RWPE1 (cell line): ENCODE data around the gene BBC3.

Experiments used
- CTCF ChIA-PET: fragments of 350-600 bp; sonication (Branson Sonifier 250); formaldehyde crosslinking; extraction: SDS; loops from one replicate; lab custom pipeline; 2021; lab: Yijun Ruan, JAX
- POLR2A ChIA-PET: fragments of 400-600 bp; formaldehyde crosslinking; extraction: SDS; loops from one replicate; lab custom pipeline; 2020; ENCODE audit warnings: antibody characterized with exemption; ENCODE audit not compliant: low non-redundant PET; lab: Yijun Ruan, JAX
- DNase-seq: peaks from one replicate; pipeline ENCODE4 v3.0.0; 2012; ENCODE audit warnings: low spot score
- H3K27ac ChIP-seq: fragments of 450-650 bp; 2 replicates; pipeline ENCODE4 v1.5.1; 2017
- CTCF ChIP-seq: fragments of 450-650 bp; conservative IDR thresholded peaks from 2 replicates; pipeline ENCODE4 v1.5.1; 2017; ENCODE audit warnings: low read depth, mild to moderate bottlenecking

BBC3 gene

GRCh38 chr19:47187335-47187655 is 43.7 kb downstream of the BBC3 start:
- CTCF ChIA-PET, result interaction anchor here (0.6 kb wide), 1 partner anchor 1495 kb away, joined by 4 read pairs; the partner anchor contains the start of gene QPCTL

GRCh38 chr19:47186446-47187334 is 44.3 kb downstream of the BBC3 start:
- peak overlapping the region; percentile 54 for H3K27ac ChIP-seq
- DNase-seq, result no peak
- TF ChIP-seq CTCF, result no peak
- ChIA-PET CTCF (interaction anchor here (1.0 kb wide), 1 partner anchor 30 kb away, joined by 3 read pairs; no protein-coding TSS in a partner anchor), POLR2A (interaction anchor here (0.6 kb wide), 2 partner anchors 36 to 519 kb away, joined by 5 to 7 read pairs; no protein-coding TSS in a partner anchor)

More at GRCh38 chr19:47187335-47187655, 43.7 kb downstream of the BBC3 start:
- POLR2A ChIA-PET, result interaction anchor here (0.6 kb wide), 1 partner anchor 35 kb away, joined by 7 read pairs; no protein-coding TSS in a partner anchor
- DNase-seq, result no peak
- H3K27ac ChIP-seq, result peak overlapping the region; percentile 54
- TF ChIP-seq CTCF, result no peak

- peak overlapping the region; percentile 45 for H3K27ac ChIP-seq
- POLR2A ChIA-PET, result no interaction called here
- CTCF ChIA-PET, result no interaction called here
- DNase-seq, result no peak
- no peak for TF ChIP-seq CTCF
These were observed 47.4 kb downstream of the BBC3 start for GRCh38 chr19:47183601-47184000.

GRCh38 chr19:47179653-47180310 is 51.2 kb downstream of the BBC3 start:
- H3K27ac ChIP-seq, result no peak overlapping the region
- CTCF ChIA-PET, result no interaction called here
- POLR2A ChIA-PET, result no interaction called here
- DNase-seq, result no peak
- no peak for TF ChIP-seq CTCF

- DNase-seq, result no peak
- ChIA-PET CTCF (interaction anchor here (0.5 to 0.6 kb wide), 2 partner anchors 9 to 43 kb away, joined by 3 read pairs; no protein-coding TSS in a partner anchor), POLR2A (no interaction called here)
- peak overlapping the region; percentile 54 for H3K27ac ChIP-seq
- no peak for TF ChIP-seq CTCF
These were observed 54.3 kb downstream of the BBC3 start for GRCh38 chr19:47176627-47177090.

- peak overlapping the region; percentile 54 for H3K27ac ChIP-seq
- POLR2A ChIA-PET, result no interaction called here
These were observed 54.9 kb downstream of the BBC3 start for GRCh38 chr19:47176071-47176626.

More at GRCh38 chr19:47176071-47176626, 54.9 kb downstream of the BBC3 start:
- peak; percentile 20 for DNase-seq
- CTCF ChIA-PET, result interaction anchor here (0.5 kb wide), 1 partner anchor 8 kb away, joined by 3 read pairs; no protein-coding TSS in a partner anchor
- no peak for TF ChIP-seq CTCF
